GM12878 (cell line): ENCODE measurements around the gene CADM2. TPM values are rescaled to one million over a fixed set of nuclear protein-coding genes. Genes with fewer than 3 reads are reported as not detected.

Source experiments
- BRCA1 ChIP-seq: IDR thresholded peaks from 2 replicates; pipeline ENCODE4 v1.6.1; 2011; ENCODE audit warnings: low read depth, low read length, improper control_type of control experiment
- PAX8 ChIP-seq: fragments of 450-650 bp; IDR thresholded peaks from 2 replicates; pipeline ENCODE4 v1.6.1; 2017; ENCODE audit warnings: mild to moderate bottlenecking, moderate library complexity
- RB1 ChIP-seq: fragments of 450-650 bp; formaldehyde crosslinking; IDR thresholded peaks from 2 replicates; pipeline ENCODE4 v1.6.1; 2017; ENCODE audit warnings: mild to moderate bottlenecking, borderline replicate concordance
- RUNX3 ChIP-seq: IDR thresholded peaks from 2 replicates; pipeline ENCODE4 v1.6.1; 2012; ENCODE audit warnings: low read length, inconsistent platforms
- SMC3 ChIP-seq: IDR thresholded peaks from 2 replicates; pipeline ENCODE4 v1.6.1; 2011; ENCODE audit warnings: low read length, improper control_type of control experiment, borderline replicate concordance
- ZBTB11 ChIP-seq: fragments of 450-650 bp; formaldehyde crosslinking; IDR thresholded peaks from 2 replicates; pipeline ENCODE4 v1.5.0; 2022; ENCODE audit warnings: mild to moderate bottlenecking, missing genetic modification characterization
- polyA plus RNA-seq, 11 experiments: library from polyadenylated mRNA; depleted of rRNA in 4 of 11; unstranded in 6 of 11; stranded (reverse) in 5 of 11; fragments of >200 nt; fragmentation: Nextera tagmentation in 4 of 11; fragmentation: Illumina TruSeq in 1 of 11; extraction: Ambion mirVana in 4 of 11; extraction: Trizol in 1 of 11; gene quantifications; 1 replicate in 1 of 11; 2 replicates in 10 of 11; pipeline versions ENCODE4 v1.2.1 to v1.2.3, GENCODE V29; 2011 to 2016; ENCODE audit warnings: inconsistent platforms in 2 of 11, missing spikeins in 2 of 11, low read depth in 1 of 11
- total RNA-seq, 4 experiments: library from RNA; depleted of rRNA in 3 of 4; stranded (reverse); fragments of >200 nt in 3 of 4; fragmentation: Illumina TruSeq in 1 of 4; extraction: Trizol in 1 of 4; gene quantifications; 2 replicates each; pipeline versions ENCODE4 v1.2.1 to v1.2.3, GENCODE V29; 2013 to 2021
- TF ChIP-seq, protein P1 (sequence below), 3 experiments: IDR thresholded peaks in 2 of 3; conservative IDR thresholded peaks in 1 of 3; 2 replicates each; pipeline ENCODE4 v1.5.1; 2011; ENCODE audit warnings: low read depth in 3 of 3, low read length in 3 of 3, mild to moderate bottlenecking in 3 of 3, control low read depth in 2 of 3, moderate library complexity in 2 of 3, inconsistent platforms in 1 of 3, mixed read lengths in 1 of 3; ENCODE audit not compliant: control insufficient read depth in 2 of 3, insufficient read depth in 1 of 3; ENCODE audit errors: extremely low read depth in 1 of 3

CADM2 gene
- total and polyA plus RNA-seq, 10 of the 15 experiments (the other 5 are each of a cell fraction or from before 2014, with no cell fraction given): 0.13 TPM; not detected in 9

GRCh38 chr3:85567071-85567676 is 608.4 kb downstream of the CADM2 start (continued):
- TF ChIP-seq ZBTB11 (no peak), SMC3 (peak; percentile 41; the same call in 1 of the 2 replicates), PAX8 (no peak), BRCA1 (no peak), RUNX3 (peak; percentile 49), RB1 (no peak)
- TF ChIP-seq, protein P1, sequence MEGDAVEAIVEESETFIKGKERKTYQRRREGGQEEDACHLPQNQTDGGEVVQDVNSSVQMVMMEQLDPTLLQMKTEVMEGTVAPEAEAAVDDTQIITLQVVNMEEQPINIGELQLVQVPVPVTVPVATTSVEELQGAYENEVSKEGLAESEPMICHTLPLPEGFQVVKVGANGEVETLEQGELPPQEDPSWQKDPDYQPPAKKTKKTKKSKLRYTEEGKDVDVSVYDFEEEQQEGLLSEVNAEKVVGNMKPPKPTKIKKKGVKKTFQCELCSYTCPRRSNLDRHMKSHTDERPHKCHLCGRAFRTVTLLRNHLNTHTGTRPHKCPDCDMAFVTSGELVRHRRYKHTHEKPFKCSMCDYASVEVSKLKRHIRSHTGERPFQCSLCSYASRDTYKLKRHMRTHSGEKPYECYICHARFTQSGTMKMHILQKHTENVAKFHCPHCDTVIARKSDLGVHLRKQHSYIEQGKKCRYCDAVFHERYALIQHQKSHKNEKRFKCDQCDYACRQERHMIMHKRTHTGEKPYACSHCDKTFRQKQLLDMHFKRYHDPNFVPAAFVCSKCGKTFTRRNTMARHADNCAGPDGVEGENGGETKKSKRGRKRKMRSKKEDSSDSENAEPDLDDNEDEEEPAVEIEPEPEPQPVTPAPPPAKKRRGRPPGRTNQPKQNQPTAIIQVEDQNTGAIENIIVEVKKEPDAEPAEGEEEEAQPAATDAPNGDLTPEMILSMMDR (IDR thresholded peaks at IDR 0.05 in 2 of 3, conservative IDR thresholded peaks at IDR 0.05 in 1 of 3; ENCODE audit: control insufficient read depth in 2 of 3, extremely low read depth in 1 of 3, insufficient read depth in 1 of 3, low read depth in 3 of 3, low read length in 3 of 3): peak; percentile 63 to 67 (median 66)
